Measurements from ENCODE around the gene ZNF697.
A peak's percentile ranks its signal among the peaks of the same experiment; 100 is the strongest.
"Not testable (repeated sequence)": the region's sequence is repeated elsewhere in the genome, so short reads cannot be mapped to it uniquely, and the experiment has no call there.

Gene ZNF697

GRCh38 chr1:119647734-119648619 is at the start of gene ZNF697:
TSS of gene ZNF697 (minus strand) at chr1:119648266. CDS start at chr1:119626100, 22,166 bp downstream.
- DNase-seq (ENCODE audit: low read depth, low spot score): peak; percentile 79

- no peak for DNase-seq (ENCODE audit: low read depth, low spot score)
Measured at GRCh38 chr1:119697598-119697997, 49.5 kb upstream of the ZNF697 start.

- DNase-seq (ENCODE audit: low read depth, low spot score): not testable (repeated sequence)
Measured at GRCh38 chr1:119696863-119697262, 48.8 kb upstream of the ZNF697 start.

GRCh38 chr1:119689511-119689910 is 41.4 kb upstream of the ZNF697 start:
- DNase-seq (ENCODE audit: low read depth, low spot score): no peak

- no peak for DNase-seq (ENCODE audit: low read depth, low spot score)
Measured at GRCh38 chr1:119688810-119689209, 40.7 kb upstream of the ZNF697 start.

- DNase-seq (ENCODE audit: low read depth, low spot score): no peak
Measured at GRCh38 chr1:119687434-119688079, 39.5 kb upstream of the ZNF697 start.

- DNase-seq (ENCODE audit: low read depth, low spot score): no peak
Measured at GRCh38 chr1:119686661-119687060, 38.6 kb upstream of the ZNF697 start.

GRCh38 chr1:119683893-119684292 is 35.8 kb upstream of the ZNF697 start:
- no peak for DNase-seq (ENCODE audit: low read depth, low spot score)

GRCh38 chr1:119682141-119682540 is 34.1 kb upstream of the ZNF697 start:
- no peak for DNase-seq (ENCODE audit: low read depth, low spot score)

DNA sequence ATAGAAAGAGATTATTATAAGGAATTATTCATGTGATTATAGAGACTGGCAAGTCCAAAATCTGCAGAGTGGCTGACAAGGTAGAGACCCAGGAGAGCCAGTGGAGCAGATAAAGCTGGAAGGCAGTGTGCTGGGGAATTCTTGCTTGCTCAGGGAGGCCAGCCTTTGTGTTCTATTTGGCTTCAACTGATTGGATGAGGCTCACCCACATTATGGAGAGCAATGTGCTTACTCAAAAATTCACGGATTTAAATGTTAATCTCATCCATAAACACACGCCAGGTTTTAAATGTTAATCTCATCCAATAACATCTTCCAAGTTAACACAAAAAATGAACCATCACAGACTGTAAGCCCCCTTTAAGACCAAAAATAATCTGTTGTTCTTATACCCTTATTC is 33.5 kb upstream of the ZNF697 start:
- no peak for DNase-seq (ENCODE audit: low read depth, low spot score)

GRCh38 chr1:119680723-119681122 is 32.7 kb upstream of the ZNF697 start:
- no peak for DNase-seq (ENCODE audit: low read depth, low spot score)

- no peak for DNase-seq (ENCODE audit: low read depth, low spot score)
Measured at GRCh38 chr1:119680193-119680592, 32.1 kb upstream of the ZNF697 start.

DNA sequence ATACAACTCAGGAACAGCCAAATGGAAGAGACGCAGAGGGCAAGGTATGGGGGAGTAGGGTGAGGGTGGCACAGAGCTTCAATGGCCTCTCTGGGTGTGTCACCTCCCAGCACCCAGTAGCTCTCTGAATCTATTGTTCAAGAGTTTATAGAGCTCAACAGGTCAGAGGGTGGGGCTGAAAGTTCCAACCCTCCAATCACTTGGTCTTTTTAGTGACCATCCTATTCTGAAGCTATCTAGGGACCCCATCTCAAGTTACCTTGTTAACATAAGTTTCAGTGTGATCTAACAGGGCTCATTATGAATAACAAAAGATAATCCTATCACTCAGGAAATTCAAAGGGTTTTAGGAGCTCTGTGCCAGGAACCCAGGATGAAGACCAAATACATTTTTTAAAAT is 31.2 kb upstream of the ZNF697 start:
- no peak for DNase-seq (ENCODE audit: low read depth, low spot score)

GRCh38 chr1:119676571-119677206 is 28.6 kb upstream of the ZNF697 start:
- no peak for DNase-seq (ENCODE audit: low read depth, low spot score)

DNA sequence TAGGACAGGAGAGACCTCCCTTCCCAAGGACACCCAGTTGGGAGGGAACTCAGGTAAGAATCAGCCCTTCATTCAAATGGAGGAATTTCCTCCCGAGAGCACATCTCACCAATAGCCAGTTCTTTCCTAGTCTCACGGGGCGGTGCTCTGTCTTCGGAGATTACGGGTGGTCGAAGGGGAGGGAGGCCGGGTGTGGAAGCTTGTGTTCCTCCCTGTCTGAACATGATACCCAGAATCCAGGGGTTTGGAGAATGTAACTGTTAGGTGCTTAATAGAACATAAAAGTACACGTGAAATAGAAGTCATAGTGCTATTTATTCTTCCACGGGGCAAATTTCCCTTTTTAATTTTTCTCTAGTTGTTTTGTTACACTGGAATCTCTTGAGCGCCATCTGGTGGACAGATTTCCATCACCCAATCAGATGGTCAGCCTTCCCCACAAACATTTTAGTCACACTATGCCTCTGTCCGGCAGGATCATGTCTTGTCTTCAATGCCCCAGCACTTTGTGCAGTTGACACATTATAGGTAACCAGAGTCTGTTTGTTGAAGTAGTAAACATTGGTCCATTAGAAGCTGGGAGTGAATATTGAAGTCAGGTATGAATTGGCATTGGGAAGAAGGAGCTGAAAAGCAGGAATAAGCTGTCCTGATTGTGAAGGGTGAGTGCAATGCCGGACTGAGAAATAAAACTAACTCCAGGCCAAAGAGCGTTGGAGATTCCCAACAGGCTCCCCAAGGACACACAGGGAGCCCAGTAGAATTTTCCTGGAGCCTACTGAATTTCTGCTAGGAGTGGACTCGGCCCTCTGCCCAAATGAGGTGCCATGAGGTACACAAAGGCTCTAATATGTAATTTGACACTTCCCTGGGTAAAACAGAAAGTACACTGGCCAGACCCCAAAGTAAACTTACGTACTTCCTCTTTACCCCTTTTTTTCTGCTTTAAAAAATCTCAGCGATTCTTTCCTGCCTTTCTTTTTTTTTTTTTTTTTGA is 27.6 kb upstream of the ZNF697 start:
- DNase-seq (ENCODE audit: low read depth, low spot score): peak; percentile 74

DNA sequence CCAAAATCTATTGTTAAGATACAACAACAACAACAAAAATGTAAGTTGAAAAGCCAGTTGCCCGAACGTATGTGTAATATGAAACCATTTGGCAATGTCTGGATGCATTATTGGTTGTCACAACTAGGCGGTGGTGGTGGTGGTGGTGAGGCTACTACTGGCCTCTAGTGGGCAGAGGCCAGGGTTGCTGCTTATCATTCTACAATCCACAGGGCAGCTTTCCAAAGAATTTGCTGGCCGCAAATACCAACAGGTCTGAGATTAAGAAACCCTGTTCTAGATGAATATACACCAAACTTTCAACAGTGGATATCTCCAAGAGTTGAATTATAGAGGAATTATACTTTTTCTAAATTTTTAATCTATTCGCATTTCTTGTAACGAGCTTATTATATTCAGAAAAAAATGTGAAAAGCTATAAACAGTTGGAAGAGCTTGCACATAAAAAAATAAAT is 26.8 kb upstream of the ZNF697 start:
- DNase-seq (ENCODE audit: low read depth, low spot score): no peak

- DNase-seq (ENCODE audit: low read depth, low spot score): no peak
Measured at GRCh38 chr1:119674111-119674526, 26.1 kb upstream of the ZNF697 start.

GRCh38 chr1:119673171-119673940 is 25.3 kb upstream of the ZNF697 start:
- no peak for DNase-seq (ENCODE audit: low read depth, low spot score)

- DNase-seq (ENCODE audit: low read depth, low spot score): no peak
Measured at GRCh38 chr1:119670898-119671297, 22.8 kb upstream of the ZNF697 start.

DNA sequence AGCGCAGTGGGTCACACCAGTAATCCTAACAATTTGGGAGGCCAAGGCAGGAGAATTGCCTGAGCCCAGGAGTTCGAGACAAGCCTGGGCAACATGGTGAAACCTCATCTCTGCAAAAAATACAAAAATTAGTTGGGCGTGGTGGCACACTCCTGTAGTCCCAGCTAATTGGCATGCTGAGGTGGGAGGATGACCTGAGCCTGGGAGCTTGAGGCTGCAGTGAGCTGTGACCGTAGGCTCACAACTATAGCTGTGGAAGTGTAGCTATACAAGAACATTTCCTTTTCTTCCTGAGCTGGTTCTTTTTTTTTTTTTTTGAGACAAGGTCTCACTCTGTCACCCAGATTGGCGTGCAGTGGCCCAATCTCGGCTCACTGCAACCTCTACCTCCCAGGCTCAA is 19.1 kb upstream of the ZNF697 start:
- DNase-seq (ENCODE audit: low read depth, low spot score): no peak
